ENCODE results near the gene TIMM23.

DNA sequence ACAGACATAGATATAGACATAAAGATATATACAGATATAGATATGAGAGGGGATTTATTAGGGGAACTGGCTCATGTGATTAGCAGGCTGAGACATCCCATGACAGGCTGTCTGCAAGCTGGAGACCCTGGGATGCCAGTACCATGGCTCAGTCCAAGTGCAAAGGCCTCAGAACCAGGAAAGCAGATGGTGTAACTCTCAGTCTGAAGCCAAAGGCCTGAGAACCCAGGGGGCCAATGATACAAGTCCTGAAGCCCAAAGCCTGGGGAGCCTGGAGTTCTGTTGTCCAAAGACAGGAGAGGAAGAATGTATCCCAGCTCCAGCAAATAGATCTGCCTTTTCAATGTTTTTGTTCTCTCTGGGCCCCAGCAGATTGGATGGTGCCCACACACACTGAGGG is 52.7 kb downstream of the TIMM23 start:
- TF ChIP-seq, protein P1, sequence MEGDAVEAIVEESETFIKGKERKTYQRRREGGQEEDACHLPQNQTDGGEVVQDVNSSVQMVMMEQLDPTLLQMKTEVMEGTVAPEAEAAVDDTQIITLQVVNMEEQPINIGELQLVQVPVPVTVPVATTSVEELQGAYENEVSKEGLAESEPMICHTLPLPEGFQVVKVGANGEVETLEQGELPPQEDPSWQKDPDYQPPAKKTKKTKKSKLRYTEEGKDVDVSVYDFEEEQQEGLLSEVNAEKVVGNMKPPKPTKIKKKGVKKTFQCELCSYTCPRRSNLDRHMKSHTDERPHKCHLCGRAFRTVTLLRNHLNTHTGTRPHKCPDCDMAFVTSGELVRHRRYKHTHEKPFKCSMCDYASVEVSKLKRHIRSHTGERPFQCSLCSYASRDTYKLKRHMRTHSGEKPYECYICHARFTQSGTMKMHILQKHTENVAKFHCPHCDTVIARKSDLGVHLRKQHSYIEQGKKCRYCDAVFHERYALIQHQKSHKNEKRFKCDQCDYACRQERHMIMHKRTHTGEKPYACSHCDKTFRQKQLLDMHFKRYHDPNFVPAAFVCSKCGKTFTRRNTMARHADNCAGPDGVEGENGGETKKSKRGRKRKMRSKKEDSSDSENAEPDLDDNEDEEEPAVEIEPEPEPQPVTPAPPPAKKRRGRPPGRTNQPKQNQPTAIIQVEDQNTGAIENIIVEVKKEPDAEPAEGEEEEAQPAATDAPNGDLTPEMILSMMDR (IDR thresholded peaks at IDR 0.05), result no peak
- no peak for TF ChIP-seq POLR2A (IDR thresholded peaks at IDR 0.05)

Measured in Peyer's patch (tissue), 4 donors.